ENCODE results near the gene UBQLNL.

The UBQLNL gene

GRCh38 chr11:5508605-5509004, 7.9 kb downstream of the UBQLNL start:
- no peak for DNase-seq (ENCODE audit: low read depth in 2 of 3, low spot score in 1 of 3)

- no peak for DNase-seq (ENCODE audit: low read depth in 2 of 3, low spot score in 1 of 3)
Observed at GRCh38 chr11:5507933-5508305, 8.6 kb downstream of the UBQLNL start.

- no peak for DNase-seq (ENCODE audit: low read depth in 2 of 3, low spot score in 1 of 3)
Observed at GRCh38 chr11:5507177-5507932, 9.1 kb downstream of the UBQLNL start.

- no peak for DNase-seq (ENCODE audit: low read depth in 2 of 3, low spot score in 1 of 3)
Observed at GRCh38 chr11:5505363-5506048, 11.0 kb downstream of the UBQLNL start.

- no peak for DNase-seq (ENCODE audit: low read depth in 2 of 3, low spot score in 1 of 3)
Observed at GRCh38 chr11:5504403-5504921, 12.0 kb downstream of the UBQLNL start.

- DNase-seq (ENCODE audit: low read depth in 2 of 3, low spot score in 1 of 3) = no peak
Observed at GRCh38 chr11:5500393-5500801, 16.1 kb downstream of the UBQLNL start.

- no peak for DNase-seq (ENCODE audit: low read depth in 2 of 3, low spot score in 1 of 3)
Observed at GRCh38 chr11:5499671-5500070, 16.8 kb downstream of the UBQLNL start.

- no peak for DNase-seq (ENCODE audit: low read depth in 2 of 3, low spot score in 1 of 3)
Observed at GRCh38 chr11:5489576-5490357, 26.7 kb downstream of the UBQLNL start.

- DNase-seq (ENCODE audit: low read depth in 2 of 3, low spot score in 1 of 3) = no peak
Observed at GRCh38 chr11:5488798-5489399, 27.6 kb downstream of the UBQLNL start.

GRCh38 chr11:5488385-5488784, 28.1 kb downstream of the UBQLNL start, which contains the start of gene OR52D1:
Gene OR52D1, plus strand, starts transcription at chr11:5488685. Its CDS starts 22 bp downstream, at chr11:5488707.
- DNase-seq (ENCODE audit: low read depth in 2 of 3, low spot score in 1 of 3) = no peak

- DNase-seq (ENCODE audit: low read depth in 2 of 3, low spot score in 1 of 3) = peak in 1 of 3 donors; percentile 8
Observed at GRCh38 chr11:5486421-5486820, 30.1 kb downstream of the UBQLNL start.

- DNase-seq (ENCODE audit: low read depth in 2 of 3, low spot score in 1 of 3) = no peak
Observed at GRCh38 chr11:5486003-5486402, 30.5 kb downstream of the UBQLNL start.

GRCh38 chr11:5476186-5476819, 40.2 kb downstream of the UBQLNL start:
- peak in 2 of 3 donors; percentile 5 to 33 for DNase-seq (ENCODE audit: low read depth in 2 of 3, low spot score in 1 of 3)

- DNase-seq (ENCODE audit: low read depth in 2 of 3, low spot score in 1 of 3) = no peak
Observed at GRCh38 chr11:5473921-5474320, 42.6 kb downstream of the UBQLNL start.

- no peak for DNase-seq (ENCODE audit: low read depth in 2 of 3, low spot score in 1 of 3)
Observed at GRCh38 chr11:5467527-5467926, 49.0 kb downstream of the UBQLNL start.
